Adrenal gland (tissue), 12 donors: ENCODE measurements around the gene OSBPL2. TPM values are rescaled to one million over a fixed set of nuclear protein-coding genes. Genes with fewer than 3 reads are reported as not detected.

Experiments used
- DNase-seq, 7 donors: peaks; one replicate each; pipeline ENCODE4 v3.0.0-alpha.2; 2019 to 2020
- H3K27ac ChIP-seq, 5 donors: fragments of 200-600 bp; sonication (generic) in 4 of 5; 1 replicate in 3 of 5; 2 replicates in 2 of 5; pipeline versions ENCODE4 v1.5.1 to v1.8.0; 2016 to 2020; ENCODE audit warnings: mild to moderate bottlenecking in 1 of 5
- H3K27me3 ChIP-seq: fragments of 200-600 bp; 2 replicates; pipeline ENCODE4 v1.8.0; 2021
- H3K36me3 ChIP-seq, 2 donors: fragments of 200-600 bp; replicated peaks in 1 of 2; 1 replicate in 1 of 2; 2 replicates in 1 of 2; pipeline versions ENCODE4 v1.5.1 to v1.8.0; 2018 to 2022
- H3K4me1 ChIP-seq, 2 donors: fragments of 200-600 bp; replicated peaks in 1 of 2; 1 replicate in 1 of 2; 2 replicates in 1 of 2; pipeline versions ENCODE4 v1.5.1 to v1.8.0; 2018 to 2021
- H3K4me3 ChIP-seq, 4 donors: fragments of 200-600 bp; sonication (generic) in 3 of 4; one replicate each; pipeline ENCODE4 v1.5.1; 2016 to 2018
- H3K9me3 ChIP-seq, 3 donors: fragments of 200-600 bp; sonication (generic) in 1 of 3; replicated peaks in 1 of 3; 1 replicate in 2 of 3; 2 replicates in 1 of 3; pipeline versions ENCODE4 v1.5.1 to v1.8.0; 2016 to 2021
- POLR2A ChIP-seq, 2 donors: fragments of 450-650 bp; IDR thresholded peaks; one replicate each; pipeline ENCODE4 v1.6.1; 2017; ENCODE audit warnings: antibody characterized with exemption in 2 of 2, mild to moderate bottlenecking in 2 of 2, moderate library complexity in 1 of 2
- WGBS, 4 donors: extraction: QIAGEN DNeasy Blood & Tissue Kit in 2 of 4; methylation state at CpG; one replicate each; pipeline versions ENCODE4 v1.1.5 to v1.1.7; 2013 to 2017; 5-methylcytosine and 5-hydroxymethylcytosine counted together
- intact Hi-C, 2 donors: fragments of 100-400 bp; cut with DNase I; formaldehyde crosslinking; loops; one replicate each; pipeline versions ENCODE4 v1.14.1 to v1.15.0; 2022 to 2023
- polyA plus RNA-seq, 3 donors: library from polyadenylated mRNA; stranded (reverse); fragments of 200-250 nt in 2 of 3; fragments of 350-450 nt in 1 of 3; fragmentation: Illumina TruSeq in 1 of 3; extraction: RNeasy Lipid Tissue Mini Kit (QIAGEN cat#74804) in 1 of 3; gene quantifications; one replicate each; pipeline ENCODE4 v1.2.3, GENCODE V29; 2013 to 2014
- total RNA-seq, 9 donors: library from RNA; depleted of rRNA in 4 of 9; stranded (reverse); fragments of >200 nt in 4 of 9; fragments of 120-200 nt in 1 of 9; fragmentation: NEBNext Ultra II Directional in 1 of 9; extraction: Animal tissue kit (Norgen Biotek cat#: 25700) in 1 of 9; gene quantifications; one replicate each; pipeline versions ENCODE4 v1.1.0 to v1.2.4, GENCODE V29; 2013 to 2023
- TF ChIP-seq, protein P1 (sequence below), 6 experiments: fragments of 450-650 bp in 4 of 6; fragments of 200-600 bp in 2 of 6; sonication (generic) in 1 of 6; IDR thresholded peaks; 1 replicate in 5 of 6; 2 replicates in 1 of 6; pipeline versions ENCODE4 v1.5.1 to v1.8.0; 2016 to 2021; ENCODE audit warnings: antibody characterized with exemption in 6 of 6, mild to moderate bottlenecking in 2 of 6, moderate library complexity in 1 of 6
- donor health status: healthy with polysubstance abuse.
- donor health status: Bipolar disorder and iron deficiency.
- donor health status: DM: yes; HTN: yes; CAD: no.
- donor health status: DM: no; HTN: no; CAD: no.
- donor health status: DM: no; HTN: no; CAD: no.
- donor health status: DM: yes; HTN: yes; CAD: no.

The OSBPL2 gene
- total and polyA plus RNA-seq, 12 donors, result 13.8 to 96.7 (median 37.4) TPM

DNA sequence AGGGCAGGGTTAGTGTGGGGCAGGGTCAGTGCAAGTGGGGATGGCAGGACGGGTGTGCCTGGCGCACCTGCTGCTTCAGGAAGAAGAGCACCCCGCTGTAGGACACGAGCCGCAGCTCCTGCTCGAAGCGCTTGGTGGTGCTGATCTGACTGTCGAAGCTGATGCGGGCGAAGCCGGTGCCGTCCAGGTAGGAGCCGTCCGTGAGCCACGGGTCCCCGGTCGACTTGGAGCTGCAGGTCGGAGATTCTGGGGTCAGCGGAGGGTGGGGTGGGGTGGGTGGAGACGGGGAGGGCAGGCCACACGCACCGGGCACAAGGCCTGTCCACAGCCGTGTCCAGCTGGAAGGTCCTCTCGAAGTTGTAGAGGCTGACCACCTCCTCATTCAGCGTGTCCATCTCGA lies 74.7 kb downstream of the OSBPL2 start:
- Histone ChIP-seq H3K4me3 (no peak overlapping the region), H3K9me3 (no peaks in the 10 kb centered on the region), H3K36me3 (peaks cover 0 to 86% of the 10 kb centered on the region in 2 donors), H3K27me3 (no peaks in the 10 kb centered on the region), H3K27ac (no peak overlapping the region), H3K4me1 (peaks cover 0 to 1% of the 10 kb centered on the region in 2 donors)
- TF ChIP-seq, protein P1, sequence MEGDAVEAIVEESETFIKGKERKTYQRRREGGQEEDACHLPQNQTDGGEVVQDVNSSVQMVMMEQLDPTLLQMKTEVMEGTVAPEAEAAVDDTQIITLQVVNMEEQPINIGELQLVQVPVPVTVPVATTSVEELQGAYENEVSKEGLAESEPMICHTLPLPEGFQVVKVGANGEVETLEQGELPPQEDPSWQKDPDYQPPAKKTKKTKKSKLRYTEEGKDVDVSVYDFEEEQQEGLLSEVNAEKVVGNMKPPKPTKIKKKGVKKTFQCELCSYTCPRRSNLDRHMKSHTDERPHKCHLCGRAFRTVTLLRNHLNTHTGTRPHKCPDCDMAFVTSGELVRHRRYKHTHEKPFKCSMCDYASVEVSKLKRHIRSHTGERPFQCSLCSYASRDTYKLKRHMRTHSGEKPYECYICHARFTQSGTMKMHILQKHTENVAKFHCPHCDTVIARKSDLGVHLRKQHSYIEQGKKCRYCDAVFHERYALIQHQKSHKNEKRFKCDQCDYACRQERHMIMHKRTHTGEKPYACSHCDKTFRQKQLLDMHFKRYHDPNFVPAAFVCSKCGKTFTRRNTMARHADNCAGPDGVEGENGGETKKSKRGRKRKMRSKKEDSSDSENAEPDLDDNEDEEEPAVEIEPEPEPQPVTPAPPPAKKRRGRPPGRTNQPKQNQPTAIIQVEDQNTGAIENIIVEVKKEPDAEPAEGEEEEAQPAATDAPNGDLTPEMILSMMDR (IDR thresholded peaks at IDR 0.05), result no peak
- TF ChIP-seq POLR2A (IDR thresholded peaks at IDR 0.05), result no peak
- intact Hi-C loops, result no loop called here
- 92 to 97% (median 95%) methylated on average over 7 to 26 of the region's 26 CpGs for WGBS, 4 donors
- DNase-seq, result no peak

DNA sequence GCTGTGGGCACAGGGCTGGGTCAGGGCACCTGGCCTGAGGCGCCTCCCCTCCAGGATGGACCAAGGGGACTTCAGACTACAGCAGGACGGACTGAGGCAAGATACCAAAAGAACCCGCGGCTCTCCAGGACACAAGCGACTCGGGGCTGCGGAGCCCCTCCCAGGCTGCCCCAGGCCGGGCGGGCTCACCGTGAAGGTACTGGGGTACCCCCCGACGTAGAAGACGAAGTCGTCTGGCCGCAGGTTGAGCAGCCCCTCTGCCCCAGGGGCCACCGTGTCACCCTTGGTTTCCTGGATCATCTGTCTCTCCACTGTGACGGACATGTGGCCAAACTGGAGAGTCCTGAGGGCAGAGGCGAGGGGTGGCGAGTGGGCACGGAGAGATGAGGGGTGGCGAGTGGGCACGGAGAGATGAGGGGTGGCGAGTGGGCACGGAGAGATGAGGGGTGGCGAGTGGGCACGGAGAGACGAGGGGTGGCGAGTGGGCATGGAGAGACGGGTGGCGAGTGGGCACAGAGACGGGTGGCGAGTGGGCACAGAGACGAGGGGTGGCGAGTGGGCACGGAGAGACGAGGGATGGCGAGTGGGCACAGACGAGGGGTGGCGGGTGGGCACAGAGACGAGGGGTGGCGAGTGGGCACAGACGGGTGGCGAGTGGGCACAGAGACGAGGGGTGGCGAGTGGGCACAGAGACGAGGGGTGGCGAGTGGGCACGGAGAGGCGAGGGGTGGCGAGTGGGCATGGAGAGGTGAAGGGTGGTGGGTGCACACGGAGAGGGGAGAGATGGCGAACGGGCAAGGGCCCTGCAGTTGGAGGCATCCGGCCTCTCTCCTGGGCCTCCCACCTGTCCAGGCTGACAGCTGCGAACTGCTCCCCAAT lies 75.4 kb downstream of the OSBPL2 start:
- no peak for DNase-seq
- H3K36me3 ChIP-seq, result peaks cover 0 to 79% of the 10 kb centered on the region in 2 donors
- intact Hi-C loops, result no loop called here

GRCh38 chr20:62314339-62314638 lies 76.0 kb downstream of the OSBPL2 start:
- no peaks in the 10 kb centered on the region for H3K9me3 ChIP-seq
- TF ChIP-seq, protein P1 (IDR thresholded peaks at IDR 0.05), result no peak
- TF ChIP-seq POLR2A (IDR thresholded peaks at IDR 0.05), result no peak
- peaks cover 0 to 79% of the 10 kb centered on the region in 2 donors for H3K36me3 ChIP-seq
- no peaks in the 10 kb centered on the region for H3K4me1 ChIP-seq
- H3K4me3 ChIP-seq, result no peak overlapping the region
- no peak overlapping the region for H3K27ac ChIP-seq
- 80 to 95% (median 92%) methylated on average over 1 to 12 of the region's 12 CpGs for WGBS, 4 donors
- intact Hi-C loops, result no loop called here
- DNase-seq, result no peak
- no peaks in the 10 kb centered on the region for H3K27me3 ChIP-seq

More for the DNA sequence above, 75.4 kb downstream of the OSBPL2 start:
- Histone ChIP-seq H3K27ac (no peak overlapping the region), H3K4me1 (no peaks in the 10 kb centered on the region), H3K4me3 (no peak overlapping the region), H3K9me3 (no peaks in the 10 kb centered on the region), H3K27me3 (no peaks in the 10 kb centered on the region)
- 91 to 92% (median 92%) methylated on average over 30 to 55 of the region's 55 CpGs for WGBS, 4 donors
- TF ChIP-seq, protein P1 (IDR thresholded peaks at IDR 0.05), result no peak
- no peak for TF ChIP-seq POLR2A (IDR thresholded peaks at IDR 0.05)

DNA sequence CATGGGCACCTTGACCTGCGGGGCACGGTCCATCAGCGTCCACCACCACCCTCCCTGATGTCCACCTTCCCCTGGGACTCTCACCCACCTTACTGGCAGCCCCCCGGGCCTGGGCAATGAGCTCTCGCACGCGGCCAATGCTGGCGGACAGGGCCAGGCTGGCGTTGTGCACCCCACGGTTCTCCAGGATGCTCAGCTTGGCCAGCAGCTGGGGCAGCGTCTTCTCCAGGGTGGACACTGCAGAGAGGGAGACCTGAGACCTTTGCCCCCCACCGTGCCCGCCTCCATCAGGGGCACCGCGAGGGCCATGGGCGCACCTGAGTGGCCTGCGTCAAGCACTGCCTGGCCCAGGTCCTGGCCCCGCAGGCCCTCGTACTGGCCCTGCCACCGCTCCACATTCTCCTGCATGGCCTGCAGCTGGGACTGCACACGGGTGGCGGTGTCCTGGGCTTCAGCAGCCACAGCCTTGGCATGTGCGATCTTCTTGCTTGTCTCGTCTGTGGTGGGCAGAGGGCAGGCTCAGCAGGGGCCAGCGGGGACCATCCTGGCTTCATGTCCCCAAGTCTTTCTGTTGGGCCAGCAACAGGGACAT lies 76.5 kb downstream of the OSBPL2 start:
- no peaks in the 10 kb centered on the region for H3K27me3 ChIP-seq
- TF ChIP-seq POLR2A (IDR thresholded peaks at IDR 0.05), result no peak
- TF ChIP-seq, protein P1 (IDR thresholded peaks at IDR 0.05), result no peak
- H3K4me1 ChIP-seq, result no peaks in the 10 kb centered on the region
- no peak overlapping the region for H3K27ac ChIP-seq
- peaks cover 0 to 82% of the 10 kb centered on the region in 2 donors for H3K36me3 ChIP-seq
- H3K9me3 ChIP-seq, result no peaks in the 10 kb centered on the region
- no peak for DNase-seq
- no peak overlapping the region for H3K4me3 ChIP-seq
- WGBS, 4 donors, result 91 to 92% (median 92%) methylated on average over 15 to 25 of the region's 25 CpGs
- intact Hi-C loops, result no loop called here
